HepG2 (cell line): ENCODE measurements around the gene PIM3. TPM values are rescaled to one million over a fixed set of nuclear protein-coding genes. Genes with fewer than 3 reads are reported as not detected.

Experiments used
- BCL6 ChIP-seq: IDR thresholded peaks from 2 replicates; pipeline ENCODE4 v1.6.1; 2016; ENCODE audit warnings: missing genetic modification reagents, missing compliant biosample characterization
- FOXA3 ChIP-seq: IDR thresholded peaks from 2 replicates; pipeline ENCODE4 v1.6.1; 2016; ENCODE audit warnings: missing genetic modification reagents, missing compliant biosample characterization
- FOXJ3 ChIP-seq: sonication (generic); formaldehyde crosslinking; IDR thresholded peaks from 2 replicates; pipeline ENCODE4 v1.4.0; 2020; ENCODE audit warnings: missing genetic modification reagents, mild to moderate bottlenecking, borderline replicate concordance
- MAF1 ChIP-seq: sonication (generic); formaldehyde crosslinking; IDR thresholded peaks from 2 replicates; pipeline ENCODE4 v1.5.0; 2020; ENCODE audit warnings: missing genetic modification reagents, borderline replicate concordance
- NFKB2 ChIP-seq: sonication (generic); formaldehyde crosslinking; IDR thresholded peaks from 2 replicates; pipeline ENCODE4 v1.4.0; 2020; ENCODE audit warnings: missing genetic modification reagents, borderline replicate concordance
- PRMT3 ChIP-seq: sonication (generic); formaldehyde crosslinking; IDR thresholded peaks from 2 replicates; pipeline ENCODE4 v1.8.1; 2022; ENCODE audit warnings: low read depth, mild to moderate bottlenecking, moderate library complexity, missing genetic modification reagents, borderline replicate concordance
- RAD21 ChIP-seq: fragments of 450-650 bp; formaldehyde crosslinking; IDR thresholded peaks from 2 replicates; pipeline ENCODE4 v1.5.0; 2020; ENCODE audit warnings: mild to moderate bottlenecking
- SP4 ChIP-seq: sonication (generic); formaldehyde crosslinking; IDR thresholded peaks from 2 replicates; pipeline ENCODE4 v1.8.1; 2023; ENCODE audit warnings: mild to moderate bottlenecking, missing genetic modification reagents
- YEATS4 ChIP-seq: sonication (generic); formaldehyde crosslinking; IDR thresholded peaks from 2 replicates; pipeline ENCODE4 v1.4.0; 2020; ENCODE audit warnings: missing genetic modification reagents, borderline replicate concordance
- YY1 ChIP-seq: IDR thresholded peaks from 2 replicates; pipeline ENCODE4 v1.6.1; 2011; ENCODE audit warnings: low read length, low read depth, moderate library complexity, mild to moderate bottlenecking; ENCODE audit not compliant: insufficient read depth, insufficient replicate concordance
- ZNF660 ChIP-seq: sonication (generic); formaldehyde crosslinking; IDR thresholded peaks from 2 replicates; pipeline ENCODE4 v1.5.1; 2020; ENCODE audit warnings: mild to moderate bottlenecking, low read depth, missing genetic modification reagents, borderline replicate concordance
- polyA plus RNA-seq, 8 experiments: library from polyadenylated mRNA; depleted of rRNA in 3 of 8; stranded (reverse) in 7 of 8; unstranded in 1 of 8; fragments of >200 nt; fragmentation: Illumina TruSeq in 4 of 8; extraction: Trizol in 4 of 8; gene quantifications; 2 replicates each; pipeline versions ENCODE4 v1.2.1 to v1.2.3, GENCODE V29; 2011 to 2016; ENCODE audit warnings: low read depth in 4 of 8, missing spikeins in 1 of 8, mixed read lengths in 1 of 8; ENCODE audit not compliant: insufficient read depth in 1 of 8
- total RNA-seq, 5 experiments: library from RNA; depleted of rRNA; stranded (reverse); fragments of >200 nt; fragmentation: Illumina TruSeq; extraction: Trizol; gene quantifications; 2 replicates each; pipeline ENCODE4 v1.2.3, GENCODE V29; 2016; ENCODE audit warnings: low read depth in 1 of 5
- TF ChIP-seq, protein P1 (sequence below), 2 experiments: sonication (generic) in 1 of 2; formaldehyde crosslinking in 1 of 2; IDR thresholded peaks; 2 replicates each; pipeline versions ENCODE4 v1.6.1 to v1.9.0; 2014 to 2022; ENCODE audit warnings: antibody characterized with exemption in 1 of 2, borderline replicate concordance in 1 of 2, inconsistent platforms in 1 of 2, low read depth in 1 of 2, missing genetic modification reagents in 1 of 2
- TF ChIP-seq, protein P2 (sequence below): sonication (generic); formaldehyde crosslinking; IDR thresholded peaks from 2 replicates; pipeline ENCODE4 v1.4.0; 2020; ENCODE audit warnings: missing genetic modification reagents, borderline replicate concordance
- TF ChIP-seq, protein P3 (sequence below): sonication (generic); formaldehyde crosslinking; IDR thresholded peaks from 2 replicates; pipeline ENCODE4 v1.5.0; 2020; ENCODE audit warnings: mild to moderate bottlenecking, low read depth, missing genetic modification reagents, borderline replicate concordance
- TF ChIP-seq, protein P4 (sequence below): sonication (generic); formaldehyde crosslinking; IDR thresholded peaks from 2 replicates; pipeline ENCODE4 v1.8.1; 2022; ENCODE audit warnings: mild to moderate bottlenecking, missing genetic modification reagents

The PIM3 gene
- total and polyA plus RNA-seq, 2 of the 13 experiments (the other 11 are each of a cell fraction or from before 2014, with no cell fraction given), result 21.6 to 31.2 TPM

DNA sequence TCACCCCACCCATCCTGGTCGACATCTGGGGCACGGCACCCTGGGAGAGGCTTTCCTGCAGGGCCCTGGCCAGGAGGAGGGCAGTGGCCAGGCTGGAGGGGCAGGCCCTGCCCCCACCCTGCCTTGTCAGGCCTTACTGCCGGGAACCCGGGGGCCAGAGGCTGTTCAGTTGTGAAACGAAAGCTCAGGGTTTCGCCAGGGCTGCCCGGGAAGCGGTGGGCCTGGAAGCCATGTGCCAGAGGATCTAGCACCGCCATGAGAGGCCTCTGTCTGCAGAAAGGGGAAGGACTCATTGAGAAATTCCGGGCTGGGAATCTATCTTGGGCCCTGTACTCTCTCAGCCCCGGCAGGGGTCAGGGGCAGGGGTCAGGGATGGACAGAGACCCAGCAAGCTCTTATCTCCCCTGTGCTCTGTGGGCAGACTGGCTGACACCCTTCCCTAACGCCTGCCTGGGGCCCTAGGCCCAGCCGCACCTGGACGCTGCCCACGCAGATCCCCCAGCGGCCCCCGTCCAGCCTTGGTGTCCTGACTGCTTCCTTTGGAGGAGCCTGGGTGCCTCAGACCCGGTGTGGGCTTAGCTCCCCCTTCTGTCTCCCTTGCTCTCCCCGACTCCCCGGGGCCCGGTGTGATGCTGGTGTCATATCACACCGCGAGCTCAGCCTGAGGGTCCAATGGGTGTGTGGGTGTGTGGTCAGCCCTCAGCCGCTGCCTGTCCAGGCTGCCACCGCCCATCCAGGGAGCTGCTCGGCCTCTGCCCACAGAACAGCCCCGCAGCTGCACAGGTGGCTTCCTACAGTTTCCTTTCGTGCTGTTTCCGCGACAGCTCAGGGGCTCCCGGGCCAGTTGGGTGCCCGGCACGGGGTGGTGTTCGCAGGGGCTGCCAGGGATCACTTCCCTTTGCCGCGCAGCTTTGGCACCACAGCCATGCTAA lies 6.5 kb downstream of the PIM3 start (continued):
- TF ChIP-seq, protein P1, sequence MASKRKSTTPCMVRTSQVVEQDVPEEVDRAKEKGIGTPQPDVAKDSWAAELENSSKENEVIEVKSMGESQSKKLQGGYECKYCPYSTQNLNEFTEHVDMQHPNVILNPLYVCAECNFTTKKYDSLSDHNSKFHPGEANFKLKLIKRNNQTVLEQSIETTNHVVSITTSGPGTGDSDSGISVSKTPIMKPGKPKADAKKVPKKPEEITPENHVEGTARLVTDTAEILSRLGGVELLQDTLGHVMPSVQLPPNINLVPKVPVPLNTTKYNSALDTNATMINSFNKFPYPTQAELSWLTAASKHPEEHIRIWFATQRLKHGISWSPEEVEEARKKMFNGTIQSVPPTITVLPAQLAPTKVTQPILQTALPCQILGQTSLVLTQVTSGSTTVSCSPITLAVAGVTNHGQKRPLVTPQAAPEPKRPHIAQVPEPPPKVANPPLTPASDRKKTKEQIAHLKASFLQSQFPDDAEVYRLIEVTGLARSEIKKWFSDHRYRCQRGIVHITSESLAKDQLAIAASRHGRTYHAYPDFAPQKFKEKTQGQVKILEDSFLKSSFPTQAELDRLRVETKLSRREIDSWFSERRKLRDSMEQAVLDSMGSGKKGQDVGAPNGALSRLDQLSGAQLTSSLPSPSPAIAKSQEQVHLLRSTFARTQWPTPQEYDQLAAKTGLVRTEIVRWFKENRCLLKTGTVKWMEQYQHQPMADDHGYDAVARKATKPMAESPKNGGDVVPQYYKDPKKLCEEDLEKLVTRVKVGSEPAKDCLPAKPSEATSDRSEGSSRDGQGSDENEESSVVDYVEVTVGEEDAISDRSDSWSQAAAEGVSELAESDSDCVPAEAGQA (IDR thresholded peaks at IDR 0.05; ENCODE audit: low read depth), result peak; percentile 29; the same call in 1 of the 2 replicates
- TF ChIP-seq, protein P1 (CRISPR knock-in tag; IDR thresholded peaks at IDR 0.05; ENCODE audit: borderline replicate concordance), result no peak
- TF ChIP-seq FOXJ3 (CRISPR knock-in tag) (no peak; the same call in 1 of the 2 replicates), BCL6 (CRISPR knock-in tag) (no peak), MAF1 (CRISPR knock-in tag) (no peak), ZNF660 (CRISPR knock-in tag) (no peak), RAD21 (CRISPR knock-in tag) (no peak; the same call in 1 of the 2 replicates), FOXA3 (CRISPR knock-in tag) (no peak), PRMT3 (no peak), YEATS4 (no peak; the same call in 1 of the 2 replicates), NFKB2 (peak; percentile 78; the same call in 1 of the 2 replicates), SP4 (CRISPR knock-in tag) (no peak; the same call in 1 of the 2 replicates), YY1 (peak; percentile 68)
- TF ChIP-seq, protein P2, sequence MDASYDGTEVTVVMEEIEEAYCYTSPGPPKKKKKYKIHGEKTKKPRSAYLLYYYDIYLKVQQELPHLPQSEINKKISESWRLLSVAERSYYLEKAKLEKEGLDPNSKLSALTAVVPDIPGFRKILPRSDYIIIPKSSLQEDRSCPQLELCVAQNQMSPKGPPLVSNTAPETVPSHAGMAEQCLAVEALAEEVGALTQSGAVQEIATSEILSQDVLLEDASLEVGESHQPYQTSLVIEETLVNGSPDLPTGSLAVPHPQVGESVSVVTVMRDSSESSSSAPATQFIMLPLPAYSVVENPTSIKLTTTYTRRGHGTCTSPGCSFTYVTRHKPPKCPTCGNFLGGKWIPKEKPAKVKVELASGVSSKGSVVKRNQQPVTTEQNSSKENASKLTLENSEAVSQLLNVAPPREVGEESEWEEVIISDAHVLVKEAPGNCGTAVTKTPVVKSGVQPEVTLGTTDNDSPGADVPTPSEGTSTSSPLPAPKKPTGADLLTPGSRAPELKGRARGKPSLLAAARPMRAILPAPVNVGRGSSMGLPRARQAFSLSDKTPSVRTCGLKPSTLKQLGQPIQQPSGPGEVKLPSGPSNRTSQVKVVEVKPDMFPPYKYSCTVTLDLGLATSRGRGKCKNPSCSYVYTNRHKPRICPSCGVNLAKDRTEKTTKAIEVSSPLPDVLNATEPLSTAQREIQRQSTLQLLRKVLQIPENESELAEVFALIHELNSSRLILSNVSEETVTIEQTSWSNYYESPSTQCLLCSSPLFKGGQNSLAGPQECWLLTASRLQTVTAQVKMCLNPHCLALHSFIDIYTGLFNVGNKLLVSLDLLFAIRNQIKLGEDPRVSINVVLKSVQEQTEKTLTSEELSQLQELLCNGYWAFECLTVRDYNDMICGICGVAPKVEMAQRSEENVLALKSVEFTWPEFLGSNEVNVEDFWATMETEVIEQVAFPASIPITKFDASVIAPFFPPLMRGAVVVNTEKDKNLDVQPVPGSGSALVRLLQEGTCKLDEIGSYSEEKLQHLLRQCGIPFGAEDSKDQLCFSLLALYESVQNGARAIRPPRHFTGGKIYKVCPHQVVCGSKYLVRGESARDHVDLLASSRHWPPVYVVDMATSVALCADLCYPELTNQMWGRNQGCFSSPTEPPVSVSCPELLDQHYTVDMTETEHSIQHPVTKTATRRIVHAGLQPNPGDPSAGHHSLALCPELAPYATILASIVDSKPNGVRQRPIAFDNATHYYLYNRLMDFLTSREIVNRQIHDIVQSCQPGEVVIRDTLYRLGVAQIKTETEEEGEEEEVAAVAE, result no peak
- TF ChIP-seq, protein P3, sequence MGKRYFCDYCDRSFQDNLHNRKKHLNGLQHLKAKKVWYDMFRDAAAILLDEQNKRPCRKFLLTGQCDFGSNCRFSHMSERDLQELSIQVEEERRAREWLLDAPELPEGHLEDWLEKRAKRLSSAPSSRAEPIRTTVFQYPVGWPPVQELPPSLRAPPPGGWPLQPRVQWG (CRISPR knock-in tag), result no peak
- TF ChIP-seq, protein P4, sequence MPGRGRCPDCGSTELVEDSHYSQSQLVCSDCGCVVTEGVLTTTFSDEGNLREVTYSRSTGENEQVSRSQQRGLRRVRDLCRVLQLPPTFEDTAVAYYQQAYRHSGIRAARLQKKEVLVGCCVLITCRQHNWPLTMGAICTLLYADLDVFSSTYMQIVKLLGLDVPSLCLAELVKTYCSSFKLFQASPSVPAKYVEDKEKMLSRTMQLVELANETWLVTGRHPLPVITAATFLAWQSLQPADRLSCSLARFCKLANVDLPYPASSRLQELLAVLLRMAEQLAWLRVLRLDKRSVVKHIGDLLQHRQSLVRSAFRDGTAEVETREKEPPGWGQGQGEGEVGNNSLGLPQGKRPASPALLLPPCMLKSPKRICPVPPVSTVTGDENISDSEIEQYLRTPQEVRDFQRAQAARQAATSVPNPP (CRISPR knock-in tag), result no peak
